Islet precursor cell (in vitro differentiated cells): ENCODE data around the gene MYBBP1A.
"Not testable (repeated sequence)": the region's sequence is repeated elsewhere in the genome, so short reads cannot be mapped to it uniquely, and the experiment has no call there.

Experiments
- DNase-seq: peaks from one replicate; pipeline ENCODE4 v3.0.0-alpha.2; 2018

Gene MYBBP1A

GRCh38 chr17:4590042-4590441 is 34.9 kb upstream of the MYBBP1A start:
- not testable (repeated sequence) for DNase-seq

- peak; percentile 57 for DNase-seq
Measured at GRCh38 chr17:4588898-4589625, 33.9 kb upstream of the MYBBP1A start.

DNA sequence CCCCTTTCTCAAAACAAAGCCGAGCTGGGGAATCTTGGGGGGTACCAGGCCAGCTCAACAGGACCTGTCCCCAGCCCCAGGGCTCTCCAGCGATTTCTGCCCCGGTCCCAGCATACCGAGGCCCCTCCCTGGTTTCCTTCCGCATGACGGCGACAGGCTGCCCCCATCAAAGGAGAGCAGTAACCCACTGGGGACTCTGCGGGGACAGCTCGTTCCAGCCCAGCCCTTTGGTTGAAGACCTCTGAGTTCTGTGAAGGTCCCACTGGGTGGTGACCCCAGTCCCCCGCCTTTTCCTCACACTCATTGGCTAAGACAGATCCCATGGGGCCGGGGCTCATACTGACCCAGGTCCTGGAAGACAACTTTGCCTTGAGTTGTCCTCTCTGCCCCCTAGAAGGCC is 33.2 kb upstream of the MYBBP1A start:
- DNase-seq: no peak

DNA sequence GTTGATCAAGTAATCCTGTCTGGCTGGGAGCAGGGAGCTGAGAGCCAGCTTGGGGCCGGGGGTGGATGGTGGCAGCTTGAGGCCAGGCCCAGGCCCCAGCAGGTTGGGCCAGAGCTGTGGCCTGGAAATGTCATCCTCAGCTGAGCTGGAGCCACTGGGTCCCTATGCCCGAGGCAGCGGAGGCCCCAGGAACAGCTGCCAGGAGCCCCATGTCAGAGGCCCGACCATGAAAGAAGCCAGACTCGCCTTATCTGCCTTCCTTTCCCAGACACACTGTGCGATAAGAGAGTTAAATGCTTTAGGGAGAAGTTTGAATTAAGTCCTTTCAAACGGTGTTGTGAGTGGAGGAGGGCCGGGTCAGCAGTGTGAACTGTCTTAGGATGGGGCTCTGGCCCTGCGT is 32.6 kb upstream of the MYBBP1A start:
- peak; percentile 96 for DNase-seq

- DNase-seq: peak; percentile 56
Measured at GRCh38 chr17:4587195-4587594, 32.0 kb upstream of the MYBBP1A start.

DNA sequence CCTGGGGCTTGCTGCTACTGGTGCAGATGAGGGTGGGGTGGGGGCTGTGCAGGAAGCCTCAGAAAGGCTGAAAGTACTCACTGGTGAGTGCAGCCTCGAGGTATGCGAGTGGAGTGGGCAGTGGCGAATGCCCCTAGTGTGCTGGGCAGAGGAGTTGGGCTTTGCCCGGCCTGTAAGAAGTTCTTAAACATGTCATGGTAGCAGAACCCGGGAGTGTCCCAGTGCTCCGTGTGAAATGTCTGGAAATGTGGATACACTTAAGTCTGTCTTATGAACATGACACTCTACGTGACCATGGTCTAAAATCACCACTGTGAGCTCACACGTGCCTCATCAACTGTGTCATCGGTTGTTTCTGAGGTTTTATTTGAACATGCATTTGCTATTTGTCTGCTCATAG is 30.9 kb upstream of the MYBBP1A start:
- no peak for DNase-seq

DNA sequence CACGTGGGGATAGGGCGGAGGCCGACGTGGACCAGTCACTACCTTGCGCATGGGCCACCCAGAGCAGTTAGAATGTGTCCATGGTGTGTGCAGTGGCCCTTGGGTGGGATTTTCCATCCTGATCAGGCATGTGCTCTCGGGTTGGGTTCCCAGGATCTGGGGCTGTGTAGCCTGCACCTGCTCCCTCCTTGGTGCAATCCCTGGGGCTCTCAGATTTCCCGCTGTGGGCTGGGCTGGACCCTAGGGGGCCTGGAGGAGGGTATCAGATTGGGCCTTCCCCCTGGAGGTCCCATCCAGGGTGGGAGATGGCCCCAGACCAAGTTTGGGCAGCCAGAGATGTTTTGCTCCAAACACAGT is 30.4 kb upstream of the MYBBP1A start:
- peak; percentile 64 for DNase-seq

DNA sequence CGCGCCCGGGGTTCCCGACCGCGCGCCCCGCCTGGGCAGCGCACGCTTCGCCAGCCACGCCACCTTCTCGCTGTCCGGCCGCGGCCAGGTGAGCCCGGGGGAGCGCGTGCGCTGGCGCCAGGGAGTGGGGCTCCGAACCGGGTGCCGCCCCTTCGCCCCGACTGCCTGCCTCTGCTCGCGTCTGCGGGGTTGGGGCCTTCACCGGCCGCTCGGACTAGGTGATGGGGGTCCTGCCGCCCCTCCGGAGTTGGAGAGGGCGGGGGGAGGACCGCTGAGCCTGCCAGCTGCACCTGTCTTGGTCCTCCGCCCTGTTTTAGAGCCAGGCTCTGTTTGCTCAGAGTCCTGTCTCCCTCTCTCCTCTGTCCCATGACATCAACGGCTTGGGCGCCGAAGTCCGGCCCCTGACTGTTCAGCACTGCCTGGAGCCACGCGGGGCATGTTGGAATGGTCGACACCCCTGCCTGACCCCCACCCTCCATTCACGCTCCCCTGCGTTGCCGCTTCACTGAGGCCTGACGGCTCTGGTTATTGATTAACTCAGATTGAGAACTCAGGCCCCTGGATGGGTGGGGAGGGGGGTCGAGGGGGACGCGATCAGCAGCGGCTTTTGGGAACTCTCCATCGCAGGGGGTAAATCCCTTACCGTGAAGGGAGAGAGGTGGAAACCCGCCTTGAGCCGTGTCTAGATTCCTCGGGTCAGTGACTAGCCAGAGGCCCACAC is 29.9 kb upstream of the MYBBP1A start:
- peak; percentile 74 for DNase-seq

- peak; percentile 87 for DNase-seq
Measured at GRCh38 chr17:4584101-4584916, 29.1 kb upstream of the MYBBP1A start, which contains the start of gene SMTNL2. Gene SMTNL2 (plus strand): TSS chr17:4584529. CDS start chr17:4584606, 77 bp downstream.

GRCh38 chr17:4583782-4584100 is 28.6 kb upstream of the MYBBP1A start:
- peak; percentile 94 for DNase-seq

- peak; percentile 51 for DNase-seq
Measured at GRCh38 chr17:4583206-4583605, 28.0 kb upstream of the MYBBP1A start.

DNA sequence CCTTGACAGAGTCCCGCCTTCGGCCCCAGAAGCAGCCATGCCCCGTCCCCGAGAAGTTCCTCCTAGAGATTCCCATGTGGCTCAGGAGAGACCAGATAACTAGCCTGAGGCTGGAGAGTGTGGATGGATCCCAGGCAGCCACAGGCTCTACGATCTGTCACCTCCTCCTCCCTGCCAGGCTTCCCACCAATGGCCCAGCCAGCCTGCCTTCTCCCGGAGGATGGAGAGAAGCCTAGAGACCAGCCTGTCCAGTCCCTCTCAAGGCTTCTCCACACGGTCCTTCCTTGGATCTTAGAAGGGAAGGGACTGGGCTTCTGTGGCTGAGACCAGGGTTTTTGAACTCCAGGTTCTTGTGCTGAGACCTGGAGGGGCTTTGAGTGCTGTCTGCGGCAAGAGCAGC is 27.5 kb upstream of the MYBBP1A start:
- peak; percentile 79 for DNase-seq

GRCh38 chr17:4582101-4582501 is 26.9 kb upstream of the MYBBP1A start:
- DNase-seq: peak; percentile 76

DNA sequence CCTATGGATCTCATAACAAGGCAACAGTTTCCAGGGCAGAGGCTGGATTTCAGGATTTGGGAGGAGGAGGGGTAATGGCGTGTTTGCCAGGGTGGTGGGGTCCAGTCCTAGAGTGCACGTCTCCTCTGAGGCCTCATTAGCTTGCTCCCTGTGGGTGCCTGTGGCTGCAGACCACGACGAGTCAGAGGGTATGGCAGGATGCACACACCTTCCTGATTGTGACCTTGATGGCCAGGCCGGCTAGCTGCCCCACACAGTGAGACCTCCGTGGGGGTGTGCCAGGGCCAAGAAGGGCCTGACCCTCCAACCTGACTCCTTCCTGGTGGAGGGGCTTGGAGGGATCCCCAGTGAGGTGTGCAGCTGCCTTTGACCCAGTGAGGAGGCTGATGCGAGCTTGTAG is 25.1 kb upstream of the MYBBP1A start:
- peak; percentile 83 for DNase-seq

DNA sequence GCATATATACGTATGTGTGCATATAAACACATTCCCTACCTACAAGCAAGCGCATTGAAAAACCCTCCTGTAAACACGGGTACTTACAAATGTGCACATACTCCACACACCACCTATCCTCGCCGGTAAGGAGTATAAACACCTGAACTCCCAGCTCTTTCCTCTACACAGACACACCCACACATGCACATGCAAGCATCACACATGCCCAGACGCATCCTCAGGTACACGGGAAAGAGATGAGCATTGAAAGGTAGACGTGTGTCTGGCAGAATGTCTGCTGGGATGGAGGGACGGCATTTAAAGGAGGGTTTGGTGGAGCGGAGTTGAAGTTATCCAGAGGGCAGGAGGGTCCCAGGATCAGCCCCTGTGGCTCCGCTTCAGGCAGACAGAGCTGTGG is 24.5 kb upstream of the MYBBP1A start:
- DNase-seq: no peak

GRCh38 chr17:4578349-4578748 is 23.2 kb upstream of the MYBBP1A start:
- not testable (repeated sequence) for DNase-seq

DNA sequence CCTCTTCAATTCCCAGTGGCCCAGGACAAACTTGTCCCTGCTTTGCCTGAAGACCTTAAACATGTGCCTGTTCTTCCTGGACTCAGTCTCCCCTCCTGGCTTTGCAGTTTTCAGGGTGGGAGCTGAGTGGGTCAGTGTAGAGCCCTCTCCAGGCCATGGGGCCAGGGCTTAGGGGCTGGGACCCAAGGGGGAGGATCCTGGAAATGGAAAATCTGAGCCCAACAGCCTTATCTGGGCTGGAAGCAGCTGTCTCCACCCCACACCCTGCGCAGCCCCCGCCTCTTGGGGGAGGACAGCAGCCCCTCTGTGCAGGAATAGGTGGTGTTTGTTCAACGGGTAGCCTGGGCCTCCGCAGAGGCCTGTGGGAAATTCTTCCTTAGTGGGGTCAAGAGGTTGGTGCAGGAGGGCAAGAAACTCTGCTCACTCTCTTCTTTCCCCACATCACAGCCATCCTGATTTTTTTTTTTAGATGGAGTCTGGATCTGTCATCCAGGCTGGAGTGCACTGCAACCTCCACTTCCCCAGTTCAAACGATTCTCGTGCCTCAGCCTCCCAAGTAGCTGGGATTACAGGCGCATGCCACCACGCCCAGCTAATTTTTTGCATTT is 22.3 kb upstream of the MYBBP1A start:
- no peak for DNase-seq

DNA sequence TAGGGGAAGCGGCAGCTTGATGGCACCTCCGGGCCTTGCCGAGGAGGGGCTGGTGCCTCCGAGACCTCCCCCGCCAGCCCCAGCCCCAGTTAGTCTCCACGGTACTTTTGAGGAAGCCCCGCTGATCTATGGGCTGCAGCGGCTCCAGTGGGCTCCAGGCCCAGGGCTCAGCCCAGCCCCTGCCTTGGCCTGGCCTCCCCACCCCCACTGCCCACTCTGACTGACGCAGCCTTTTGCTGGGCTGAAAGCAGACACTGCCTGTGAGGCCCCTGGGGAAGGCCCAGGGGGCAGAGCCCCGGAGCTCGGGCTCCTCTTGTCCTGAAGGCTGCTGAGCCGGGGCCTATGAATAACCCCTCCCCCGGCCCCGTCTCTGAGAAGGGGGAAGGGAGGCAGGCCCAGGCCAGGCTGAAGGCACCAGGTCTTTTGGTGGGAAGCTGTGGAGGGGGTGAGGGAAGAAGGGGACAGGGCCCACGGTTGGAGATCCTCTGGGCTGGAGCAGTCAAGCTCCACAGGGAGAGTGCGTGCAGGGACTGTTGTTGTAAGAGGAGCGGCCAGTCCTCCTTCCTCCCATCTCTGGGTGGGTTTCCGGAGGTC is 21.6 kb upstream of the MYBBP1A start:
- DNase-seq: peak; percentile 96

- no peak for DNase-seq
Measured at GRCh38 chr17:4576161-4576558, 21.0 kb upstream of the MYBBP1A start.

GRCh38 chr17:4574448-4575045 is 19.4 kb upstream of the MYBBP1A start:
- no peak for DNase-seq

DNA sequence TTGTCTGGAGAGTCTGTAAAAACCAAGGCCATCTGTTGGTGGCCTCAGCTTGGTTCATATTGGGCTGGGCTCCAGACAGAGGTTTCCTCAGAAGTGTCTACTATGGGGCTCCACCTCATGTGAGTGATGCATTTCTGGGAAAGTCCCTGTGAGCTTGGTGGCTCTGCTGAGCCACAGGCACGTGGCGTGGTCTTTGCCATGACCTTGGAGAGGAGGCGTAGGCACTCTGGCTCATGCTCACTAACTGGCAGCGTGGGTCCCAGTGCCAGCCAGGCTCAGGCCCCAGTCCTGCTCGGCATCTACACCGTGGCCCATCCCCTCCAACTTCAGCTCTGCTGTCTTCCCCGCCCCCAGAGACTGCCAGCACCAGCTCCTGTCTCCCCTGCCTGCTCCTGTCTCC is 18.5 kb upstream of the MYBBP1A start:
- DNase-seq: no peak

DNA sequence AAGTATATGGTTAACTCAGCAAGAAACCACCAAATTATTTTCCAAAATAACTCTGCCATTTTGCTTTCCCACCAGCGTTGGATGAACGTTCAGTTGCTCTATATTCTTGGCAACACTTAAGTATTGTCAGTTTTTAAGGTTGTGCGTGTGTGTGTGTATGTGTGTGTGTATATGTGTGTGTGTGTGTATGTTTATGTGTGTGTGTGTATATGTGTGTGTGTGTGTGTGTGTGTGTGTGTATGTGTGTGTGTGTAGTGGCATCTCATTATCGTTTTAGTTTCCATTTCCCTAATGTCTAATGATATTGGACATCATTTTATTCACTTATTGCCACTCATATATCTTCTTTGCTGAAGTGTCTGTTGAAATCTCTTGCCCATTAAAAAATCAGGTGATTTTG is 17.9 kb upstream of the MYBBP1A start:
- no peak for DNase-seq

DNA sequence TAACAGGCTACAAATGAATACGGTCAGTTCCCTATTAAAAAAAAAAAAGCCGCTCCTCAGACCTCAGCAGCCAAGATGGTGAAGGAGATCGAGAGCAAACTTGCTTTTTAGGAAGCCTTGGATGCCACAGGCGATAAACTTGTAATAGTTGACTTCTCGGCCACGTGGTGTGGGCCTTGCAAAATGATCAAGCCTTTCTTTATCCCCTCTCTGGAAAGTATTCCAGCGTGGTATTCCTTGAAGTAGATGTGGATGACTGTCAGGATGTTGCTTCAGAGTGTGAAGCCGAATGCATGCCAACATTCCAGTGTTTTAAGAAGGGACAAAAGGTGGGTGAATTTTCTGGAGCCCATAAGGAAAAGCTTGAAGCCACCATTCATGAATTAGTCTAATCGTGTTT is 16.9 kb upstream of the MYBBP1A start:
- no peak for DNase-seq
